ENCODE data around the gene RPE65. TPM values are rescaled to one million over a fixed set of nuclear protein-coding genes. Genes with fewer than 3 reads are reported as not detected.

Gene RPE65
- total RNA-seq, 2 experiments from 2014 or later: not detected

GRCh38 chr1:68379085-68379478 is 70.7 kb downstream of the RPE65 start:
- H3K27me3 Mint-ChIP-seq: no peaks in the 10 kb centered on the region
- H3K4me1 Mint-ChIP-seq: no peaks in the 10 kb centered on the region
- DNase-seq: no peak
- ChIA-PET CTCF (no interaction called here), POLR2A (no interaction called here)
- no peaks in the 10 kb centered on the region for H3K36me3 Mint-ChIP-seq (ENCODE audit: low read depth)
- H3K4me3 Mint-ChIP-seq: no peak overlapping the region
- no peaks in the 10 kb centered on the region for H3K9me3 Mint-ChIP-seq
- no peak overlapping the region for H3K27ac Mint-ChIP-seq

Other genes with a start within 250 kb of the RPE65 start
- not detected for gene WLS, start 217.4 kb downstream of the RPE65 start, total RNA-seq
- gene DEPDC1, start 47.1 kb upstream of the RPE65 start, total RNA-seq: 10 to 100 TPM; 24.5 to 28.2 TPM

Measured in activated CD4-positive, alpha-beta T cell treated with anti-CD3 and anti-CD28 coated beads, Interleukin-2, amount 10 ng/mL, durations not matched to agents 7 days and 5 days (primary cell).